Astrocyte (in vitro differentiated cells and primary cell): ENCODE data around the gene CDK15. TPM values are rescaled to one million over a fixed set of nuclear protein-coding genes. Genes with fewer than 3 reads are reported as not detected.

ENCODE experiments used
- DNase-seq: peaks from one replicate; pipeline ENCODE4 v3.0.0-alpha.2; 2010; ENCODE audit warnings: low read depth
- FAIRE-seq: peaks from 2 replicates; lab custom pipeline; 2011; peaks lifted over from hg19 to GRCh38; lab: Jason Lieb, UNC
- H2AFZ ChIP-seq: 2 replicates; pipeline ENCODE4 v1.6.0; 2012; ENCODE audit warnings: low read depth, low read length, inconsistent platforms
- H3K27ac ChIP-seq: 2 replicates; pipeline ENCODE4 v1.5.1; 2011; ENCODE audit warnings: low read depth, low read length, inconsistent platforms
- H3K27me3 ChIP-seq: 2 replicates; pipeline ENCODE4 v1.6.0; 2011; ENCODE audit warnings: low read length, inconsistent platforms; ENCODE audit not compliant: insufficient read depth
- H3K36me3 ChIP-seq: 2 replicates; pipeline ENCODE4 v1.5.1; 2011; ENCODE audit warnings: low read length, inconsistent platforms; ENCODE audit not compliant: insufficient read depth
- H3K4me1 ChIP-seq: 2 replicates; pipeline ENCODE4 v1.5.1; 2011; ENCODE audit warnings: low read length, inconsistent platforms; ENCODE audit not compliant: insufficient read depth
- H3K4me2 ChIP-seq: 2 replicates; pipeline ENCODE4 v1.6.0; 2012; ENCODE audit warnings: low read length, inconsistent platforms
- H3K4me3 ChIP-seq: 2 replicates; pipeline ENCODE4 v1.5.1; 2011; ENCODE audit warnings: low read depth, mild to moderate bottlenecking, low read length, inconsistent platforms; ENCODE audit not compliant: insufficient read depth
- H3K79me2 ChIP-seq: 2 replicates; pipeline ENCODE4 v1.6.0; 2012; ENCODE audit warnings: mild to moderate bottlenecking, low read length, inconsistent platforms; ENCODE audit not compliant: insufficient read depth
- H3K9ac ChIP-seq: 2 replicates; pipeline ENCODE4 v1.6.0; 2012; ENCODE audit warnings: mild to moderate bottlenecking, low read length, inconsistent platforms
- H3K9me3 ChIP-seq: 2 replicates; pipeline ENCODE4 v1.5.1; 2012; ENCODE audit warnings: low read depth, mild to moderate bottlenecking, low read length, inconsistent platforms; ENCODE audit not compliant: insufficient read depth
- H4K20me1 ChIP-seq: 2 replicates; pipeline ENCODE4 v1.6.0; 2012; ENCODE audit warnings: low read length, inconsistent platforms; ENCODE audit not compliant: insufficient read depth
- H3K27ac Mint-ChIP-seq: one replicate; pipeline ENCODE4 v1.8.0; 2021; ENCODE audit warnings: mild to moderate bottlenecking, mixed read lengths; ENCODE audit not compliant: unreplicated experiment
- H3K27me3 Mint-ChIP-seq: one replicate; pipeline ENCODE4 v1.8.0; 2021; ENCODE audit warnings: low read depth, mixed read lengths; ENCODE audit not compliant: unreplicated experiment
- H3K36me3 Mint-ChIP-seq: one replicate; pipeline ENCODE4 v1.8.0; 2021; ENCODE audit warnings: low read depth, mixed read lengths; ENCODE audit not compliant: unreplicated experiment
- H3K4me1 Mint-ChIP-seq: one replicate; pipeline ENCODE4 v1.8.0; 2021; ENCODE audit warnings: low read depth, mixed read lengths; ENCODE audit not compliant: unreplicated experiment
- H3K4me3 Mint-ChIP-seq: one replicate; pipeline ENCODE4 v1.8.0; 2021; ENCODE audit warnings: mild to moderate bottlenecking, moderate library complexity, mixed read lengths; ENCODE audit not compliant: unreplicated experiment
- H3K9me3 Mint-ChIP-seq: one replicate; pipeline ENCODE4 v1.8.0; 2021; ENCODE audit warnings: mild to moderate bottlenecking, mixed read lengths; ENCODE audit not compliant: unreplicated experiment
- CTCF ChIP-seq: IDR thresholded peaks from 2 replicates; pipeline ENCODE4 v1.5.1; 2011; ENCODE audit warnings: low read depth, mild to moderate bottlenecking, inconsistent platforms, low read length, moderate library complexity; ENCODE audit not compliant: insufficient read depth
- EZH2 ChIP-seq: IDR thresholded peaks from 2 replicates; pipeline ENCODE4 v1.6.1; 2012; ENCODE audit warnings: mild to moderate bottlenecking, low read length, inconsistent platforms; ENCODE audit not compliant: insufficient read depth
- total RNA-seq: library from RNA; stranded (reverse); gene quantifications from 2 replicates; pipeline ENCODE4 v1.2.1, GENCODE V29; 2021

Gene CDK15
- total RNA-seq, 1 donor from 2014 or later = 6.6 TPM

- Mint-ChIP-seq H3K4me1 (no peaks in the 10 kb centered on the region), H3K27ac (no peak overlapping the region), H3K36me3 (peaks cover 2% of the 10 kb centered on the region), H3K27me3 (peaks cover 13% of the 10 kb centered on the region), H3K9me3 (no peaks in the 10 kb centered on the region), H3K4me3 (no peak overlapping the region)
- Histone ChIP-seq H3K4me3 (no peak overlapping the region), H3K9ac (no peak overlapping the region), H3K79me2 (no peaks in the 10 kb centered on the region), H3K27ac (no peak overlapping the region), H3K4me2 (no peak overlapping the region), H3K27me3 (no peaks in the 10 kb centered on the region), H2AFZ (no peak overlapping the region), H3K9me3 (no peaks in the 10 kb centered on the region), H4K20me1 (no peaks in the 10 kb centered on the region), H3K4me1 (peaks cover 22% of the 10 kb centered on the region), H3K36me3 (no peaks in the 10 kb centered on the region)
- DNase-seq (no peak), FAIRE-seq (no peak)
- no peak for TF ChIP-seq CTCF
- no peak for TF ChIP-seq EZH2
Observed at GRCh38 chr2:201928363-201928762, 122.0 kb downstream of the CDK15 start.

GRCh38 chr2:201929281-201930026 is 123.1 kb downstream of the CDK15 start:
- no peak overlapping the region for H3K27ac Mint-ChIP-seq
- no peak overlapping the region for H3K4me3 ChIP-seq

More at GRCh38 chr2:201929281-201930026, 123.1 kb downstream of the CDK15 start:
- Histone ChIP-seq H3K79me2 (no peaks in the 10 kb centered on the region), H4K20me1 (no peaks in the 10 kb centered on the region), H3K4me1 (peaks cover 32% of the 10 kb centered on the region), H3K9me3 (no peaks in the 10 kb centered on the region), H2AFZ (no peak overlapping the region), H3K27me3 (no peaks in the 10 kb centered on the region), H3K9ac (no peak overlapping the region), H3K4me2 (no peak overlapping the region), H3K27ac (no peak overlapping the region), H3K36me3 (no peaks in the 10 kb centered on the region)
- TF ChIP-seq CTCF = no peak
- DNase-seq (no peak), FAIRE-seq (no peak)
- peaks cover 2% of the 10 kb centered on the region for H3K4me1 Mint-ChIP-seq
- no peaks in the 10 kb centered on the region for H3K9me3 Mint-ChIP-seq
- no peak overlapping the region for H3K4me3 Mint-ChIP-seq
- peaks cover 2% of the 10 kb centered on the region for H3K36me3 Mint-ChIP-seq
- peaks cover 9% of the 10 kb centered on the region for H3K27me3 Mint-ChIP-seq
